SK-N-SH treated with all-trans-retinoic acid at 6 μM for 48 hours (cell line): ENCODE data around the gene FRAS1.

ENCODE experiments used
- ATAC-seq: fragments of 200-7000 bp; cut with Tn5 transposase; 3 replicates; pipeline ENCODE4 v1.9.1; 2020; ENCODE audit warnings: mild to moderate bottlenecking, moderate library complexity
- ARNTL ChIP-seq: fragments of 450-650 bp; formaldehyde crosslinking; IDR thresholded peaks from 2 replicates; pipeline ENCODE4 v1.5.0; 2020; ENCODE audit warnings: low read depth, mild to moderate bottlenecking, moderate library complexity, borderline replicate concordance
- CREB5 ChIP-seq: fragments of 250-450 bp; sonication (Bioruptor Pico); IDR thresholded peaks from 2 replicates; pipeline ENCODE4 v1.5.1; 2020; ENCODE audit warnings: low read depth, mild to moderate bottlenecking, moderate library complexity
- CSDC2 ChIP-seq: fragments of 250-450 bp; sonication (Bioruptor Pico); IDR thresholded peaks from 2 replicates; pipeline ENCODE4 v1.5.0; 2020; ENCODE audit warnings: mild to moderate bottlenecking, moderate library complexity
- CSRNP3 ChIP-seq: fragments of 250-450 bp; sonication (Bioruptor Pico); IDR thresholded peaks from 2 replicates; pipeline ENCODE4 v1.5.1; 2021; ENCODE audit warnings: mild to moderate bottlenecking, moderate library complexity
- ESRRG ChIP-seq: fragments of 250-450 bp; sonication (Bioruptor Pico); IDR thresholded peaks from 2 replicates; pipeline ENCODE4 v1.6.1; 2021; ENCODE audit warnings: mild to moderate bottlenecking
- GLIS3 ChIP-seq: fragments of 250-450 bp; sonication (Bioruptor Pico); IDR thresholded peaks from 2 replicates; pipeline ENCODE4 v1.5.0; 2020; ENCODE audit warnings: mild to moderate bottlenecking, moderate library complexity
- ISL1 ChIP-seq: fragments of 250-450 bp; sonication (Bioruptor Pico); IDR thresholded peaks from 2 replicates; pipeline ENCODE4 v2.1.2; 2022; ENCODE audit warnings: mild to moderate bottlenecking, moderate library complexity
- OSR1 ChIP-seq: fragments of 250-450 bp; sonication (Bioruptor Pico); IDR thresholded peaks from 2 replicates; pipeline ENCODE4 v1.8.0; 2022; ENCODE audit warnings: moderate library complexity, mild to moderate bottlenecking, inconsistent platforms
- PATZ1 ChIP-seq: fragments of 250-450 bp; sonication (Bioruptor Pico); IDR thresholded peaks from 2 replicates; pipeline ENCODE4 v1.8.0; 2020; ENCODE audit warnings: mild to moderate bottlenecking, moderate library complexity, borderline replicate concordance
- PPARA ChIP-seq: fragments of 250-450 bp; sonication (Bioruptor Pico); IDR thresholded peaks from 2 replicates; pipeline ENCODE4 v1.5.0; 2020; ENCODE audit warnings: mild to moderate bottlenecking, borderline replicate concordance
- SNAI2 ChIP-seq: fragments of 250-450 bp; sonication (Bioruptor Pico); IDR thresholded peaks from 2 replicates; pipeline ENCODE4 v1.5.0; 2020; ENCODE audit warnings: mild to moderate bottlenecking, moderate library complexity
- TCF4 ChIP-seq: fragments of 250-450 bp; sonication (Bioruptor Pico); IDR thresholded peaks from 2 replicates; pipeline ENCODE4 v1.8.0; 2021; ENCODE audit warnings: mild to moderate bottlenecking, moderate library complexity, borderline replicate concordance
- TOX ChIP-seq: fragments of 250-450 bp; sonication (Bioruptor Pico); IDR thresholded peaks from 2 replicates; pipeline ENCODE4 v1.8.0; 2021; ENCODE audit warnings: mild to moderate bottlenecking, moderate library complexity, borderline replicate concordance
- TSHZ2 ChIP-seq: fragments of 250-450 bp; sonication (Bioruptor Pico); IDR thresholded peaks from 2 replicates; pipeline ENCODE4 v1.5.0; 2020; ENCODE audit warnings: mild to moderate bottlenecking, moderate library complexity
- ZFP30 ChIP-seq: fragments of 450-650 bp; formaldehyde crosslinking; IDR thresholded peaks from 2 replicates; pipeline ENCODE4 v1.5.0; 2022; ENCODE audit warnings: mild to moderate bottlenecking, moderate library complexity
- ZNF565 ChIP-seq: fragments of 450-650 bp; formaldehyde crosslinking; conservative IDR thresholded peaks from 2 replicates; pipeline ENCODE4 v1.5.0; 2020; ENCODE audit warnings: low read depth, mild to moderate bottlenecking, moderate library complexity
- ZNF70 ChIP-seq: fragments of 450-650 bp; formaldehyde crosslinking; IDR thresholded peaks from 2 replicates; pipeline ENCODE4 v1.5.0; 2020; ENCODE audit warnings: mild to moderate bottlenecking, moderate library complexity
- ZNF8 ChIP-seq: fragments of 450-650 bp; formaldehyde crosslinking; IDR thresholded peaks from 2 replicates; pipeline ENCODE4 v1.5.0; 2020; ENCODE audit warnings: mild to moderate bottlenecking, moderate library complexity
- TF ChIP-seq, protein P1 (sequence below): fragments of 250-450 bp; sonication (Bioruptor Pico); IDR thresholded peaks from 2 replicates; pipeline ENCODE4 v1.8.0; 2021; ENCODE audit warnings: low read depth, mild to moderate bottlenecking, moderate library complexity, borderline replicate concordance

FRAS1 gene

GRCh38 chr4:78332976-78333375, 275.9 kb downstream of the FRAS1 start:
- ATAC-seq, result peak; percentile 58
- TF ChIP-seq TCF4 (no peak), GLIS3 (no peak), TOX (CRISPR knock-in tag) (no peak), OSR1 (CRISPR knock-in tag) (no peak), SNAI2 (CRISPR knock-in tag) (no peak), TSHZ2 (CRISPR knock-in tag) (no peak), CSRNP3 (CRISPR knock-in tag) (no peak), PPARA (CRISPR knock-in tag) (no peak), ISL1 (CRISPR knock-in tag) (no peak), ZNF70 (CRISPR knock-in tag) (no peak), ESRRG (no peak), ARNTL (CRISPR knock-in tag) (no peak), ZNF8 (no peak), CSDC2 (CRISPR knock-in tag) (no peak), ZFP30 (CRISPR knock-in tag) (no peak), ZNF565 (no peak), CREB5 (CRISPR knock-in tag) (no peak)
- TF ChIP-seq, protein P1, sequence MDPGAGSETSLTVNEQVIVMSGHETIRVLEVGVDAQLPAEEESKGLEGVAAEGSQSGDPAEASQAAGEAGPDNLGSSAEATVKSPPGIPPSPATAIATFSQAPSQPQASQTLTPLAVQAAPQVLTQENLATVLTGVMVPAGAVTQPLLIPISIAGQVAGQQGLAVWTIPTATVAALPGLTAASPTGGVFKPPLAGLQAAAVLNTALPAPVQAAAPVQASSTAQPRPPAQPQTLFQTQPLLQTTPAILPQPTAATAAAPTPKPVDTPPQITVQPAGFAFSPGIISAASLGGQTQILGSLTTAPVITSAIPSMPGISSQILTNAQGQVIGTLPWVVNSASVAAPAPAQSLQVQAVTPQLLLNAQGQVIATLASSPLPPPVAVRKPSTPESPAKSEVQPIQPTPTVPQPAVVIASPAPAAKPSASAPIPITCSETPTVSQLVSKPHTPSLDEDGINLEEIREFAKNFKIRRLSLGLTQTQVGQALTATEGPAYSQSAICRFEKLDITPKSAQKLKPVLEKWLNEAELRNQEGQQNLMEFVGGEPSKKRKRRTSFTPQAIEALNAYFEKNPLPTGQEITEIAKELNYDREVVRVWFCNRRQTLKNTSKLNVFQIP, result no peak

DNA sequence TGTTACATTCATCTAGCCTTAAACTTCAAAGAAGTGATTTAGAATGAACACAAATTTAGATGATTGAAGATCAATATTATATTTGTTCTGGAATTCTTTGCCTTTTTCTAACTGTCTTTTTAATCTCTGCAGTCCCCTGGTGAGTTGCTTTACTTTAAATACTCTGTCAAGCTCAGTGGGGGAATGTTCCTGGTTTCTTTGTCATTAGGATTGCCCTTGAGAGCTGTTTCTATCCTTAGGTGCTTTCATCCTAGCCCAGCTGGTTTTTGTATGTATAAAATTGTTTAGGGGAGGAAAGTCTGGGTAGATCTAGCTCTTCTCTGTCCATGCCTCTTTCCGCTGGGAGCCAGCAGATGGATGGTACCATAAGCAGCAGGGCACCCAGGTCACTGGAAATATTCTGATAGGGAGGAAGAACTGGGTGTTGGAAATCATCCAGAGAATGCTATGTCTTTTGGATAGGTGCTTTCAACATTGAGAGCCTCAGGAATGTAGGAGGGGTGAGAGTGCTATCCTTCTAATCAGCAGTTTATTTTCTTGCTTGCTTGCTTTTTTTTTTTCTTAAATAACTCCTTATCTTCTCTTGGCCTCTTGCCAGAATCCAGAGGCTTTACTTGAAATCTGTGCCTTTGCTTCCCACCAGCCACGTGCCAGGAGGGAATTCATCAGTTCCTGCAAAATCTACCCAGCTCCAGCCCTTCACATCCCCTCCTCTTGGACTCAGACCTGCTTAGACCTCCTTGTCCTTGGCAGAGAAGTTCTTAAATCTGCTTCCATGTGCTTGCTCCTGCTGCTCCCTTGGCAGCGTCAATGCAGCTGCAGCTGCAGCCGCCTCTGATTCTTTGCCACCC, 279.2 kb downstream of the FRAS1 start:
- TF ChIP-seq ESRRG (no peak), ISL1 (CRISPR knock-in tag) (0 out of 2 replicates have a peak, but pooled peaks have one; percentile 17)
- ATAC-seq, result peak; percentile 35

GRCh38 chr4:78337244-78338020, 280.3 kb downstream of the FRAS1 start:
- TF ChIP-seq ARNTL (CRISPR knock-in tag), result no peak
- no peak for TF ChIP-seq ISL1 (CRISPR knock-in tag)
- no peak for TF ChIP-seq ZNF8
- no peak for TF ChIP-seq PATZ1 (CRISPR knock-in tag)
- no peak for TF ChIP-seq ZNF565
- no peak for TF ChIP-seq GLIS3
- no peak for TF ChIP-seq TCF4
- ATAC-seq, result peak; percentile 42; the same call in 1 of the 3 replicates
